GM21367 (cell line): Measurements from ENCODE around the gene DACT2.
"Not testable (repeated sequence)": the region's sequence is repeated elsewhere in the genome, so short reads cannot be mapped to it uniquely, and the experiment has no call there.

ENCODE experiments used
- ATAC-seq: cut with Tn5 transposase; IDR thresholded peaks from one replicate; pipeline ENCODE4 v1.9.1; 2021; ENCODE audit not compliant: unreplicated experiment

The DACT2 gene, protein sequence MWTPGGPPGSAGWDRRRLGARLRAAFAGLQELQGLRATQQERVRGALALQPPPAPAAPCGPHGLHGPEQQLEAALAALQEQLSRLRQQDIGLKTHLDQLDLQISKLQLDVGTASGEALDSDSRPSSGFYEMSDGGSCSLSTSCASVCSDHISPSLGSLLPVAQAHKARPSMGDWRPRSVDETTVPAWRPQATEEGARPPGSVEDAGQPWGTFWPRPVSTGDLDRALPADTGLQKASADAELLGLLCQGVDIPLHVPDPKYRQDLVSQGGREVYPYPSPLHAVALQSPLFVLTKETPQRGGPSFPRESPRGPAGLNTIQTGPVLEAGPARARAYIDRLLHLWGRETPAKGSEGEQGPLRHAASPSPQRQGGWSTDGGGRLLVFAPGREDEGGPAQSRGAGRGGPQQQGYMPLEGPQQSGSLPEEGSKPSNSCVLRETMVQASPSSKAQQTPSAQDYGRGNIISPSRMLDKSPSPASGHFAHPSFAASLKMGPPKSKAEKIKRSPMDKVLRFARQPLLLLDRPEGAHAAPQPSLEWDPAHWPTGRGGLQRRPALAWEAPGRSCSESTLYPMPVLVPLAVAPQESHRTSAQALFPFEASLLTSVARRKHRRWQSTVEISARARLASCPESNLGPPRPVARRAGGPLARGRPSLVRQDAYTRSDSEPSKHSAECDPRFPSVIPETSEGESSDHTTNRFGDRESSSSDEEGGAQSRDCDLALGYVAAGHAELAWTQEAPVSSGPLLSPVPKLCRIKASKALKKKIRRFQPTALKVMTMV

DNA sequence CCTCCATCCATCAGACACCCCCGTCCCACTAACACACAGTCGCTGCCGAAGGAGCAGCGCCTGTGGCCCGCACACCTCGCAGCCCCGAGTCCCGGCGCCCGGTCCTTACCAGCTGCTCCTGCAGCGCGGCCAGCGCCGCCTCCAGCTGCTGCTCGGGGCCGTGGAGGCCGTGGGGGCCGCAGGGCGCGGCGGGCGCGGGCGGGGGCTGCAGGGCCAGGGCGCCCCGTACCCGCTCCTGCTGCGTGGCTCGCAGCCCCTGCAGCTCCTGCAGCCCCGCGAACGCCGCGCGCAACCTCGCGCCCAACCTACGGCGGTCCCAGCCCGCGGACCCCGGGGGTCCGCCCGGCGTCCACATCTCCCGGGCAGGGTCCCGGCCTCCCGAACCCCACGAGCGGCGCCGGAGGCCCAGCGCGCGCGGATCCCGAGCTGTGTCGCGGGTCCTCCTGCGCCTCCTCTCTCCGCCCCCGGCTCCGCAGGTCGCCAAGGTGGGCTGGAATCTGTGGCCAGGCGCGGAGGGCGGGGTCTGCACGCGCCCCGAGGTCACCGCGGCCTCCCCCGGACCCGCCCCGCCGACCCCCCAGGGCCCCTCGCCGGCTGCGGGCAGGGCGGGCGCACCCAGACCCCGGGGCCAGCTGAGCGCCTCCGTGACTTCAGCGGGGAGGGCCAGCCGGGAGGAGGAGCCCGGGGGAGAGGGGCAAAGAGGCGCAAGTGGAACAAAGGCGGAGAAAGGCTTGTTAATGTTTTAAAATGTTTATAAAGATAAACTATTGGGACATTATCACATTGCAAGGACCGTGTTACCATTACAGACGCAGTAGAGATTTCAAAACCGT is at the start of gene DACT2:
Gene DACT2 (minus strand): TSS at position 499 of the 833 bp plus-strand sequence. CDS start 144 bp downstream, at position 355.
- no peak for ATAC-seq

DNA sequence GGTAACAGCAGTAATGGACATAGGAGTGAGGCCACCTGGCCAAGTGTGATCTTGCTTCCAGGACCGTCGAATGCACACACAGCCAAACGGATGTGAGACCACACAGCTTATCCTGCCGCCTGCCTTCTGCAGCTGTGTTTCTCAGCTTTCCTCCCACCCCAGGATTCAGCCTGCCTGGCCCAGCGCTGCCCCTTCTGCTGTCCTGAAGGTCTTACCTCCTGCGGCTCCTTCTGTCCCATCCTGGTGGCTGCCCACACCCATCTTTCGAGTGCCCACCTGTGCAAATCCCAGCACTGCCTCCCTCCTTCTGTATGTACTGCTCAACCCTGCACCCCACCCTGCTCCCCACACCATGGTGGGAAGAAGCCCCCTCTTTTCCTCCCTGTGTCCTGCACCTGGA is 49.4 kb upstream of the DACT2 start:
- ATAC-seq, result no peak

DNA sequence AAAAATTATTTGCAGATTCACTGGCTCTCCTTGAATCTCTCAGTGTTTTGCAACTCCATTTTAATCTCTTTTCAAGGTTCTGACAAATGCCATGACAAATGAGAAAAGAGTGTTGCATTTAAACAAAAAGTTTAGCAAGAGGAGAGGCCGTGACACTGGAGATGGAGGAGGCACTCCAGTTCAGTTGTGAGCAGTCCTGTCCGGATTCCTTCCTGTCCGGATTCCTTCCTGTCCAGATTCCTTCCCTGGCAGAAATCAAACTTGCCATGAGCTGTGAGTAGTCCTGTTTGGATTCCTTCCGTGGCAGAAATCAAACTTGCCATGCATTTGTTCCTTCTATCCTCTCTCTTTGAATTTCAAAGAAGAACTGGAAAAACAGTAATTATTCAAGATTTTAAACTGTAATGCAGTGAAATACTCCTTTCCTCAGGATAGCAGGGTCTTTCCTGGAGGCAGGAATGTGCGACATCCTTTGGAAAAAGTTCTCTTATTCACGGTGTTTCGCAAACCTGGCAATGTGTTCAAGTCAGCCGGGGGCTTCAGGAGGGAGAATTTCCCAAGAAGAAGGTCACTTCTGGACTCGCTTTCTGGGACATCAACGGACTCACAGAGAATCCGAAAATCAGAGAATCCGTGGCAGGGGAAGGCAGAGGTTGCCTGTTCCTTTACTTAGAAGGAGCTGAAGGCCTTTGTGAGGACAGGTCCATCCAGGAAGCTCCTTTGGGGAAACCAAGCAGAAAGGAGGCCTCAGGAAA is 48.7 kb upstream of the DACT2 start:
- no peak for ATAC-seq

DNA sequence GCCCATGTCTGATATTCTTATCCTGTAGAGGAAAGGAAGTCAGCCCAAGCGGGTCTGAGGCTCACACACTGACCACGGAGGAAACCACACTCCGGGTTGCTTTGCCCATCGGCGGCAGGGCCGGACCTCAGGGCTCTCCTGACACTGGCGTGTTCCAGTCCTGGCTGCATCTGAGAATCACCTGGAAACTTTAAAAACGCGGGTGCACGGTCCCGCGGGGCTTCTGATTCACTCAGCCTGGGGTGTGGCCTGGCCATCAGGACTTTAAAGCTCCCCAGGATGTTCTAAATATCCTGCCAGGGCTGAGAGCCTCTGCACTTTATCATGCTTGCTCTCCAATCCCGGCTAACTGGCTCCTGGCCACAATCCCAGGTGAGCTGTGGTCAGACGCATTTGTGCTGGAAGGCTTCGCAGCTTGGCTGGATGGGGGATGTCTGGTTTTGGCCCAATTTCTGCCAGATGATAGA is 47.7 kb upstream of the DACT2 start:
- ATAC-seq, result no peak

DNA sequence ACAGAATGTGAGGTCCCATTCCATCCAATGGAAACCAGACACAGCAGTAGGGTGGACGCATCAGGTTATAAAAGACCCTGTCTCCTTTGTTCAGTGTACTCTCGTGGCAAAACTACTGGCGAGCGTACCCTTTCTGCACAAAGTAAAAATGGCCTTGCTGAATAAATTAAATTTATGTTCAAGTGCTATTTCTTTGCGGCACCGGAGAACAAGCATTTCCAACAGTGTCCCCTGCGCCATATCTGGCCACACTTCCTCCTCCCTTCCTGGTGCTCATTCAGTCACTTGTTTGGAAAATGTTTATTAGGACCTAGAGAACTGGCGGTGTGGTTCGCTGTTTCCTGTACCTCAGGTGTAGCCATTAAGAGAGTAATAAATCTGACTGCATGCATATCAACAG is 46.9 kb upstream of the DACT2 start:
- ATAC-seq, result no peak

DNA sequence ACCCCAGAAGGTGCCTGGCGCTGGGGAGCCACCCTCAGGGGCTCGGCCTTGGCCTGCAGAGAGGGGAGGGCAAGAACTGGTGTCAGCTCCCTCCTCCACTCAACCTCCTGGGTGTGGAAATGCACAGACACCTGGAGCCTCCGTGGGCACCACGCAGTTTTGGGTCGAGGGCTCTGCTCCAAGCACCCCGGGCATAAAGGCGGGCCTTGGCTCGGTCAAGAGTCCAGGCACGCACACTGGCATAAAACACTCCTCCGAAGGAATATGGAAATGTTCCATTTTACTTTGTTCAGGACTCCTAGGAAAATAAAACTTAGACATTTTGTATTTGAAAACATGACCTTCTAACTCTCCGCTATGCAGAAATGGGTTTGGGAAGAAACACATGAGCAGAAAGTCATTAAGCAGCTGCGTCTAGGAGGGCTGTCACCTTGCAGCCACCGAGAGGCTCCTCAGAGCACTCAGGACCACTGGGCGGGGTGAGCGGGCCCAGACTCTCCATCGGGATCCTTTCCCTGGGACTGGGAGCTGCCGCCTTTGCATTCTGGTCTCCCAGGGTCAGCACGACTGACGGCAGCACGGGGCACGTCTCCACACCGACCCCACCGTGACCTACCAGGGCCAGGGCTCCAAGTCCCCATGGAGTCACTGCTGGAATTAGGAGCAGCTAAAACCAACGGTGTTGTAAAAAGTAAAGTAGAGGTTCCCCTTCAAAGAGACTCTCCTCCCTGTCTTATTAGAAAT is 46.0 kb upstream of the DACT2 start:
- no peak for ATAC-seq

DNA sequence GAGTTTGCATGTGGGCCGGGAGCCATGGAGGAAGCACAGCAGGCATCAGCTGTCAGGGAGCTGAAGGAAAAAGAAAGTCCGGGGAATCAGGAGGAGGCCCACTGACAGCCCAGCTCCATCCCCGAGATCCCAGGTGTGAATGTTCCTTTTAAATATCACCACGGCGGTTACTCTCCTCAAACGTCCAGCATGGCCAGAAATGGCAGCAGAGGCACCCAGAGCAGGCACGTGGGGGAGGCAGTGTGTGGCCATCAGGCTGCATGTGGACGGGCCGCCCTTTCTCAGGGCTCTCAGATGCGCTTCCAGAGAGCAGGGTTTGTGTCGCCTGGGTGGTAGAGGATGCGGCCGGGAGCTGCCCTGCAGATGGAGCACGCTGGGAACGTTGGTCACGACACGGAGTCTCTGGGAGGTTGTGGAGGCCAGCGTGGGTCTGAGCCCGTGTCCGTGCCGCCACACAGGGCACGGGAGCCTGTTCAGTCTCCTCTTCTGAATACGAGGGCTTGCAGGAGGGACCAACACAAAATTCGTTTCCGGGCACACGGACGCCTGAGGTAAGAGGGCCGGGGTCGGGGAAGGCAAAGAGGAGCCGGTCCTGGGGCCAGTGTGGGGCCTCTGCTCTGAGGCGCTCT is 45.3 kb upstream of the DACT2 start:
- no peak for ATAC-seq

DNA sequence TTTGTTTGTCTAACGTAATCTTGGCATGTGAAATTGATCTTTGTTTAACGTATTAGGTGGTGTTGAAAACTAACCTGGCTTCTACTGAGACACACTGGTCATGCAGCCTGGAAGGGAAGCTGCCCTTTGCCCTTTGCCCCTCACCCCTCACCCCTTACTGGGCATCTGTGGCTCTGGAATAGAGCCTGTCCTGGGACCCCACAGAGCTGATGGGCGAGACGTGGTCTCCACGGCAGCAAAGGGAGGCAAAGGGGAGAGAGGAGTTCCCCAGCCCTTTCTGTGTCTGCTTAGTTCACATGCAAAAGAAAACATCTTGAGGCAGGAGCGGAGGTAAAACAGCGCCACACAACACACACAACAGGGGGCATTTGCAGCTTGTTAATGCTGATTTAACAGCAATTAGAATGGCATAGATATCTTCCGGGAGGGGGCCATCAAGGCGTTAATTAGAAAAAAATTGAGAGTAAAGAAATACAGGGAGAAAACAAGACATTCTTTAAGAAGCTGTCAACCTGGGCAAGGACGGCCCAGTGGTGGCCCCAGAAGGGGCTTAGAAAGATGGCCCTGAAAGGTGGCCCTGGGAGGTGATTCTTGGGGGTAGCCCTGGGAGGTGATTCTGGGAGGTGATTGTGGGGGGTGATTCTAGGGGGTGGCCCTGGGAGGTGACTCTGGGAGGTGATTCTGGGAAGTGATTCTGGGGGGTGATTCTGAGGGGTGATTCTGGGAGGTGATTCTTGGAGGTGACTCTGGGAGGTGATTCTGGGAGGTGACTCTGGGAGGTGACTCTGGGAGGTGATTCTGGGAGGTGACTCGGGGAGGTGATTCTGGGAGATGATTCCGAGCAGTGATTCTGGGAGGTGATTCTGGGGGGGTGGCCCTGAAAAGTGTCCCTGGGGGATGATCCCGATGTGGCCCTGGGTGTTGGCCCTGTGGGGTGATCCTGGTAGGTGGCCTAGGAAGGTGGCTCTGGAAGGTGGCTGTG is 44.5 kb upstream of the DACT2 start:
- ATAC-seq, result no peak

DNA sequence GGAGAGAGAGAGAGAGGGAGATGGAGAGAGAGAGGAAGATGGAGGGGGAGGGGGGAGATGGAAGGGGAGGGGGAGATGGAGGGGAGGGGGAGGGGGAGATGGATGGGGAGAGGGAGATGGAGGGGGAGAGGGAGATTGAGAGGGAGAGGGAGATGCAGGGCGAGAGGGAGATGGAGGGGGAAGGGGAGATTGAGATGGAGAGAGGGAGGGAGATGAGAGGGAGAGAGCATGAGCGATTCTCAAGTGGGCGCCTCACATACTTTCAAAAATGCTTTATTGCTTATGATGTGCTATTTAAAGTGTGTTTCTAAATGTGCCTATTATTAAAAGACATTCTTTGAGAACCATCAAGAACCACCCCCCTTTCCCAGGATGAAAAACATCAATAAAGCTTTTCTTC is 43.7 kb upstream of the DACT2 start:
- ATAC-seq, result no peak

DNA sequence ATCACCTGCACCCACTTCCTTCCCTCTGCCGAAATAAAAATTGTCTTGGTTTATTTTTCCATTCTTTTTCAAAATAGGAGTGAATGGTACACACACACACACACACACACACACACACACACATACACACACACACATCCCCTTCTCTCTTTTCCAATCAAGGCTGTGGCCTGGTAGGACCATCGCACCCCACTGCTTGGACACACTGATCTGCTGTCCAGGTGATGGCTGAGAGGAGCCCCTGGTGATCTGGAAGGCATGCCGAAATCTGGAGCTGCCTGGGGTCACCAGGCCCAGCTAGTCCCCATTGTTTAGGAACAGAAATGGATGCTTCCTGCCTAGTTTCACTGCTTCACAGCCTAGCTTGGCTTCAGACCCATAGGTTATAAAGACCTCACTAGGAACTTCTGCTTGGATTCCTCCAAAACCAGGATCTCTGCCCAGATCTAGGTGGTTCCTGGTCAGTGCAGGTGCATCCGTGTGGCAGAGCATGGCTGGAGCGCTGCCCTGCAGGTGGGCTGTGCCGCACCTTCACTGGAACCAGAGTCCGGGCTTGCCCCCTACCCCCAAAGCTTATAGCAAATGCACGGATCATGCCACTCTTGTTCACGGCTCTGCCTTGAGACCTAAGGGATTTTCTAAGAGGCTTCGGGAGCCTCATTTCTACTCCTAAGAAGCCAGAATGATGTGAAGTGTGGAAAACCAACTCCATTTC is 42.9 kb upstream of the DACT2 start:
- ATAC-seq, result no peak

DNA sequence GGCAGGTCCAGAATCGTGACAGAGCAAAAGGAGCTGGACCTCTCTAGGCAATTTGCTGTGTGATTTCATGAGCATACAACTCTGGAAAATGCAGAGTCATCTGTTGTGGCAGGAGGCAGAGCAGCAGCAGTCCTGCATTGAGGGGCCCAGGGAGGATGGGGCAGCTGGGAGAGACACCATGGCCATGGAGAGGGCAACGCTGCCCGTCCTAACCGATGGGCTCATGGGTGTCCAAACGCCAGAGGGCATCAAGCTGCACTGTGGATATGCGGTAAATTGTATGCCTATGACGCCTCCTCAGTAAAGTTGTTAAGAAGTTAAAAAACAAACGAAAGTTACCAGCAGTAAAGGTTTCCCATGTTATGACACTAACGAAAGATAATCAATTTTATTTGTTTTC is 42.2 kb upstream of the DACT2 start:
- no peak for ATAC-seq

DNA sequence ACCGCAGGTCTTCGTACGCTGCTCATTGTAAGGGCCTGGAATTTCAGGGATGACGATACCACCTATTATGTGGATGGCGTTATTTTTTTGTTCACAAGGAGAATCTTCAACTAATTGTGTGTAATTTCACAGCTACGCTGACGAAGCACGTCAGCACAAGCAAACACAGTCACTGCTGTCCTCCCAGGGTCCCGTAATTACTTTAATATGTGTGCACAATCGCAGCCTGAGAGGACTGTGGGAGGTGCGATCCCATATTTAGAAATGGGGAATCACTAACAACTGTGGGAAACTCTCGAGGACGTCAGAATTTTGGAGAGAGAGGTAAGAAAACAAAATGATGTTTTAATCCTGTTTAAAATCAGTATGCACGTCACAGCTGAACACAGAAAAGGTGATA is 40.2 kb upstream of the DACT2 start:
- ATAC-seq, result no peak

DNA sequence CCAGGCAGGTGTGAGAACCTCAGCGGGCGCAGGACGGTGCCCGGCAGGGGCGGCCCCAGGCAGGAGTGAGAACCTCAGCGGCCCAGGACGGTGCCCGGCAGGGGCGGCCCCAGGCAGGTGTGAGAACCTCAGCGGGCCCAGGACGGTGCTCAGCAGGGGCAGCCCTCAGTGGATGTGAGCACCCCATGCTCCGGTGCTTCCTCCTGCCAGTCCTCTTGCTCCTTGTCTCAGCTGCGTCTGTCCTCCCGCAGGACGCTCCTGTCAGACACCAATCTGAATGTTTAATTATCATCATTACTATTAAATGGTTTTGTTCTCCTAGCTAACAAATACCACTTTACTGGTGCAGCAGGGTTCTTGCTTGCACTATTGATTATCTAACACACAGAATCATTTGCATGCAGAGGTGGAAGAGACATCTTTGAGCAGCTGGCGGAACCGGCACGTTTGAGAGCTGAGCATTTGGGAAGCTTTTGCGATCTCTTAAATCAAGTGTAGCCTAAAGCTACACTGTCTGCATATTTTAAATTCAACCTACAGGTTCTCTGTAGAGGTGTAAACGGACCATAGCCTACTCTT is 39.4 kb upstream of the DACT2 start:
- no peak for ATAC-seq

DNA sequence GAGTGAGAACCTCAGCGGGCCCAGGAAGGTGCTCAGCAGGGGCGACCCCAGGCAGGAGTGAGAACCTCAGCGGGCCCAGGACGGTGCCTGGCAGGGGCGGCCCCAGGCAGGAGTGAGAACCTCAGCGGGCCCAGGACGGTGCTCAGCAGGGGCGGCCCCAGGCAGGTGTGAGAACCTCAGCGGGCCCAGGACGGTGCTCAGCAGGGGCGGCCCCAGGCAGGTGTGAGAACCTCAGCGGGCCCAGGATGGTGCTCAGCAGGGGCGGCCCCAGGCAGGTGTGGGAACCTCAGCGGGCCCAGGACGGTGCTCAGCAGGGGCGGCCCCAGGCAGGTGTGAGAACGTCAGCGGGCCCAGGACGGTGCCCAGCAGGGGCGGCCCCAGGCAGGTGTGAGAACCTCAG is 37.3 kb upstream of the DACT2 start:
- ATAC-seq, result not testable (repeated sequence)

DNA sequence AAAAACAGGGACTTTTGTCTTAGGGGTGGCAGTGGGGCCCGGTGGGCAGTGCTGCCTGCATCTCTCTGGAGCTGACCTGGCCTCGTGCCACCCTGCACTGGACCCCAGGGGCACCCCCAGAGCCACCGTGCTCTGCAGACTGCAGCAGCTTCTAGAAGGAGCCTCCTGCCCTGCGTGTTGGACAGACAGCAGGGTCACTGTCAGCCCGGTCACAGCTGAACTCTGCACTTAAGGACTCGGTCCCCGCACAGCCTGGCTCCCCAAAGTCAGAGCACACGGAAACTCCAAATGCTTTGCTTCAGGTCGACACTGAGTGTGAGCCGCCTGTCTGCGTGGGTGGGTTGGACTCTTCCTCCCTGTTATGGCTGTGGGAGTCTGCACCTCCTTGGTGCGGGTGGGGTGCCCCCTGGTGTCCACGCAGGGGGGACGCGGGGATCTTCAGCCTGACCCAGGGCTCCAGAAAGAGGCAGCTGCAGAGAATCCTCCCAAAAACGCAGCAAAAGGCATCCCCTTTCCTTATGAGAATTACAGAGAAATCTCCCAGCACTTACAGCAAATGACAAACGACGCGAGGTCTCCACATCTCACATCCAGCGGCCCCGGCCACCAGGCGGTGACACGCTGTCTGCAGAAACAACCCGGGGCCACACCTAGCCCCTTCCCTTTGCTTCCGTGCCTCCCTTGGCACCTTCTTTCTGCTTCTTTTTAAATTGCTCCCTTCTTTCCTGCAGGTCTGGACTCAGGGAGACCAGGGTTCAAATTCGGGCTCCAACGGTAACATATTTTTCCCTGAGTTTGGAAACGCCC is 36.3 kb upstream of the DACT2 start:
- no peak for ATAC-seq

DNA sequence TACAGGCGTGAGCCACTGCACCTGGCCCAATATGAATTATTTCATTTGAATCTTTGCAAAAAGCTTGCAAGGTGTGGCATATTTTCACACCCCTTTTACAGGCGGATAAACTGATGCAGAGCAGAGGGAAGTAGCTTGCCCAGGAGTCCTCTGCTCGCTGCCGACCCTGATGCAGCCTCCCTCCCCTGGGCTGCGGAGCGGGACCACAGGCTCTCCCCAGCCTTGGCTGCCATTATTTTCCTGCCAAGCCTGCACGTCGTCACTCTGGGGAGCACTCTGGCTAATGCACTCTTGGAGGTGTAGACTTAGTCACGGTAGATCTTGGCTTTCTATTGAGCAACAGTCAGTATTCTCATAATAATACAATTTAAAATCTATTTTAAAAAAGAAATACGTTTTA is 34.8 kb upstream of the DACT2 start:
- ATAC-seq, result no peak
